GM21576 (cell line): ENCODE measurements around the gene NFIB.

Experiments used
- ATAC-seq: cut with Tn5 transposase; IDR thresholded peaks from one replicate; pipeline ENCODE4 v1.9.1; 2021; ENCODE audit warnings: mild to moderate bottlenecking, moderate library complexity; ENCODE audit not compliant: unreplicated experiment

The NFIB gene

GRCh38 chr9:14131356-14132088, 182.4 kb downstream of the NFIB start:
- ATAC-seq, result no peak

- no peak for ATAC-seq
Observed at GRCh38 chr9:14127656-14128055, 186.3 kb downstream of the NFIB start.

GRCh38 chr9:14119694-14120514, 194.0 kb downstream of the NFIB start:
- no peak for ATAC-seq

GRCh38 chr9:14112226-14112625, 201.7 kb downstream of the NFIB start:
- ATAC-seq, result no peak

GRCh38 chr9:14111696-14112095, 202.2 kb downstream of the NFIB start:
- ATAC-seq, result no peak

- no peak for ATAC-seq
Observed at GRCh38 chr9:14107977-14108376, 206.0 kb downstream of the NFIB start.

GRCh38 chr9:14107495-14107894, 206.4 kb downstream of the NFIB start:
- ATAC-seq, result no peak

GRCh38 chr9:14106699-14107098, 207.2 kb downstream of the NFIB start:
- no peak for ATAC-seq

GRCh38 chr9:14104496-14104895, 209.4 kb downstream of the NFIB start:
- ATAC-seq, result no peak

- ATAC-seq, result no peak
Observed at GRCh38 chr9:14103115-14103514, 210.8 kb downstream of the NFIB start.

GRCh38 chr9:14099737-14100136, 214.2 kb downstream of the NFIB start:
- ATAC-seq, result no peak

- no peak for ATAC-seq
Observed at GRCh38 chr9:14098486-14099180, 215.3 kb downstream of the NFIB start.

- ATAC-seq, result no peak
Observed at GRCh38 chr9:14097666-14098415, 216.1 kb downstream of the NFIB start.

GRCh38 chr9:14097215-14097614, 216.7 kb downstream of the NFIB start:
- no peak for ATAC-seq

- ATAC-seq, result no peak
Observed at GRCh38 chr9:14096258-14096922, 217.6 kb downstream of the NFIB start.

GRCh38 chr9:14095277-14095676, 218.7 kb downstream of the NFIB start:
- no peak for ATAC-seq

GRCh38 chr9:14094491-14094890, 219.4 kb downstream of the NFIB start:
- ATAC-seq, result no peak

- ATAC-seq, result no peak
Observed at GRCh38 chr9:14092344-14092743, 221.6 kb downstream of the NFIB start.

- no peak for ATAC-seq
Observed at GRCh38 chr9:14089051-14089803, 224.7 kb downstream of the NFIB start.

GRCh38 chr9:14087576-14087975, 226.4 kb downstream of the NFIB start:
- ATAC-seq, result no peak
